OCI-LY1 (cell line): Measurements from ENCODE around the gene ADAMTSL1.

Experiments used
- EZH2 ChIP-seq: fragments of 200-600 bp; sonication (generic), shearing (Covaris generic); IDR thresholded peaks from 2 replicates; pipeline ENCODE4 v1.8.0; 2017; ENCODE audit warnings: borderline replicate concordance, mixed run types, mild to moderate bottlenecking, antibody characterized with exemption, low read length, moderate library complexity, mixed read lengths
- TF ChIP-seq, protein P1 (sequence below): fragments of 200-600 bp; sonication (generic), shearing (Covaris generic); IDR thresholded peaks from 2 replicates; pipeline ENCODE4 v1.5.1; 2017; ENCODE audit warnings: mild to moderate bottlenecking, antibody characterized with exemption, low read length, moderate library complexity, mixed read lengths

DNA sequence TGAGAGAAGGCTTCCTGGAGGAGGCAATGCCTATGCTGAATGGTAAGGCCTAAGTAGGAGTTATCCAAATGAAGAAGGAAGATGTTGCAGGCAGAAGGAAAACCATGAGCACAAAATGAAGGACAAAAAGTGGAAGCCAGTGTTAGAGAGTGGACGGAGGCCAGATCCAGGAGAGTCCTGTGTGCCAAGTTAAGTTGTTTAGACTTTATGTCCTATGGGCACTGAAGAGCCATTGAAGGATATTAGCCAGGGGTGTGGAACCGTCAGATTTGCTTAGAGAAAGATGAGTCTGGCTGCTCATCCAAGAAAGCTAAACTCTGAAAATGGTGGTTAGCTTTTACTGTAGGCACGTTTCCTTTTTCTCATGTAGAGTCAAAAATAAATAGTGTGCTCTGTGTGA is 254.7 kb downstream of the ADAMTSL1 start:
- TF ChIP-seq, protein P1, sequence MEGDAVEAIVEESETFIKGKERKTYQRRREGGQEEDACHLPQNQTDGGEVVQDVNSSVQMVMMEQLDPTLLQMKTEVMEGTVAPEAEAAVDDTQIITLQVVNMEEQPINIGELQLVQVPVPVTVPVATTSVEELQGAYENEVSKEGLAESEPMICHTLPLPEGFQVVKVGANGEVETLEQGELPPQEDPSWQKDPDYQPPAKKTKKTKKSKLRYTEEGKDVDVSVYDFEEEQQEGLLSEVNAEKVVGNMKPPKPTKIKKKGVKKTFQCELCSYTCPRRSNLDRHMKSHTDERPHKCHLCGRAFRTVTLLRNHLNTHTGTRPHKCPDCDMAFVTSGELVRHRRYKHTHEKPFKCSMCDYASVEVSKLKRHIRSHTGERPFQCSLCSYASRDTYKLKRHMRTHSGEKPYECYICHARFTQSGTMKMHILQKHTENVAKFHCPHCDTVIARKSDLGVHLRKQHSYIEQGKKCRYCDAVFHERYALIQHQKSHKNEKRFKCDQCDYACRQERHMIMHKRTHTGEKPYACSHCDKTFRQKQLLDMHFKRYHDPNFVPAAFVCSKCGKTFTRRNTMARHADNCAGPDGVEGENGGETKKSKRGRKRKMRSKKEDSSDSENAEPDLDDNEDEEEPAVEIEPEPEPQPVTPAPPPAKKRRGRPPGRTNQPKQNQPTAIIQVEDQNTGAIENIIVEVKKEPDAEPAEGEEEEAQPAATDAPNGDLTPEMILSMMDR, result no peak
- no peak for TF ChIP-seq EZH2
